Sigmoid colon (tissue), 4 donors: ENCODE results near the gene SPNS2.

Experiments
- CTCF ChIP-seq, 4 experiments: fragments of 450-650 bp in 3 of 4; fragments of 200-600 bp in 1 of 4; IDR thresholded peaks; one replicate each; pipeline ENCODE4 v1.5.1; 2016 to 2019; ENCODE audit warnings: antibody characterized with exemption in 4 of 4, mild to moderate bottlenecking in 3 of 4, moderate library complexity in 2 of 4
- EP300 ChIP-seq, 4 donors: sonication (generic); formaldehyde crosslinking; IDR thresholded peaks; one replicate each; pipeline ENCODE4 v1.6.1; 2017; ENCODE audit warnings: antibody characterized with exemption in 4 of 4
- POLR2A ChIP-seq, 2 donors: fragments of 450-650 bp; IDR thresholded peaks; one replicate each; pipeline ENCODE4 v1.6.1; 2016; ENCODE audit warnings: antibody characterized with exemption in 2 of 2, mild to moderate bottlenecking in 2 of 2, moderate library complexity in 2 of 2
- POLR2AphosphoS5 ChIP-seq, 4 donors: sonication (generic); formaldehyde crosslinking; IDR thresholded peaks; one replicate each; pipeline ENCODE4 v1.6.1; 2017; ENCODE audit warnings: antibody characterized with exemption in 4 of 4

GRCh38 chr17:4465786-4466185, 32.9 kb upstream of the SPNS2 start:
- TF ChIP-seq CTCF (IDR thresholded peaks at IDR 0.05) = no peak
- no peak for TF ChIP-seq POLR2A (IDR thresholded peaks at IDR 0.05)
- no peak for TF ChIP-seq EP300 (IDR thresholded peaks at IDR 0.05)
- TF ChIP-seq POLR2AphosphoS5 (IDR thresholded peaks at IDR 0.05) = no peak
